MCF 10A (cell line): Measurements from ENCODE around the gene CFTR. TPM values are rescaled to one million over a fixed set of nuclear protein-coding genes. Genes with fewer than 3 reads are reported as not detected.

Experiments used
- BruUV-seq: library from RNA; stranded (reverse); fragments of 400-500 nt; replicated peaks from 2 replicates; lab custom pipeline; 2021; lab: Mats Ljungman, UMichigan
- CTCF ChIA-PET: fragments of 300-600 bp; sonication (Branson Sonifier 250); formaldehyde crosslinking; extraction: SDS; loops from one replicate; lab custom pipeline; 2021; ENCODE audit warnings: antibody characterized with exemption, inconsistent platforms; lab: Yijun Ruan, JAX
- POLR2A ChIA-PET: fragments of 300-600, 350-650 bp; sonication (Branson Sonifier 250); formaldehyde crosslinking; extraction: SDS; loops from one replicate; lab custom pipeline; 2020; ENCODE audit warnings: antibody characterized with exemption, inconsistent platforms; lab: Yijun Ruan, JAX
- DNase-seq: peaks from one replicate; pipeline ENCODE4 v3.0.0-alpha.2; 2018; ENCODE audit not compliant: unreplicated experiment
- H3K27ac Mint-ChIP-seq: one replicate; pipeline ENCODE4 v1.8.0; 2022; ENCODE audit warnings: mild to moderate bottlenecking, low read depth, mixed read lengths; ENCODE audit not compliant: unreplicated experiment
- H3K27me3 Mint-ChIP-seq: one replicate; pipeline ENCODE4 v1.8.0; 2022; ENCODE audit warnings: mixed read lengths; ENCODE audit not compliant: insufficient read depth, unreplicated experiment
- H3K36me3 Mint-ChIP-seq: one replicate; pipeline ENCODE4 v1.8.0; 2022; ENCODE audit warnings: mild to moderate bottlenecking, moderate library complexity, mixed read lengths; ENCODE audit not compliant: insufficient read depth, unreplicated experiment
- H3K4me1 Mint-ChIP-seq: one replicate; pipeline ENCODE4 v1.8.0; 2022; ENCODE audit warnings: mixed read lengths; ENCODE audit not compliant: insufficient read depth, unreplicated experiment
- H3K4me3 Mint-ChIP-seq: one replicate; pipeline ENCODE4 v1.8.0; 2022; ENCODE audit warnings: mild to moderate bottlenecking, moderate library complexity, mixed read lengths; ENCODE audit not compliant: unreplicated experiment
- H3K9me3 Mint-ChIP-seq: one replicate; pipeline ENCODE4 v1.8.0; 2022; ENCODE audit warnings: mixed read lengths; ENCODE audit not compliant: unreplicated experiment
- CTCF ChIP-seq: fragments of 200-600 bp; IDR thresholded peaks from one replicate; pipeline ENCODE4 v1.8.0; 2022; ENCODE audit warnings: antibody characterized with exemption, mild to moderate bottlenecking; ENCODE audit not compliant: unreplicated experiment
- intact Hi-C: fragments of 100-400 bp; cut with micrococcal nuclease; formaldehyde crosslinking; loops from 2 replicates; pipeline ENCODE4 v1.14.1; 2022
- total RNA-seq: library from RNA; stranded (reverse); gene quantifications from 2 replicates; pipeline ENCODE4 v1.2.3, GENCODE V29; 2022

The CFTR gene
- total RNA-seq, 1 experiment from 2014 or later: not detected

- Mint-ChIP-seq H3K4me3 (no peak overlapping the region), H3K4me1 (no peaks in the 10 kb centered on the region), H3K27ac (no peak overlapping the region), H3K36me3 (no peaks in the 10 kb centered on the region), H3K27me3 (peaks cover 44% of the 10 kb centered on the region), H3K9me3 (no peaks in the 10 kb centered on the region)
- DNase-seq: no peak
- intact Hi-C loops: loop anchor here (5.0 to 10.0 kb wide), 2 partner anchors 269 to 479 kb away; no protein-coding TSS in a partner anchor
- POLR2A ChIA-PET: no interaction called here
- CTCF ChIA-PET: interaction anchor here (0.7 to 2.3 kb wide), 4 partner anchors 12 to 95 kb away, joined by 3 to 9 read pairs (median 6); no protein-coding TSS in a partner anchor
- TF ChIP-seq CTCF: no peak
- BruUV-seq: no TSS peak
These were observed 193.5 kb downstream of the CFTR start for GRCh38 chr7:117673367-117673766.

GRCh38 chr7:117673839-117674238 lies 194.0 kb downstream of the CFTR start:
- no peak overlapping the region for H3K27ac Mint-ChIP-seq
- intact Hi-C loops: loop anchor here (2.0 to 10.0 kb wide), 3 partner anchors 215 to 478 kb away; no protein-coding TSS in a partner anchor
- peaks cover 39% of the 10 kb centered on the region for H3K27me3 Mint-ChIP-seq
- no peak overlapping the region for H3K4me3 Mint-ChIP-seq
- H3K9me3 Mint-ChIP-seq: no peaks in the 10 kb centered on the region
- DNase-seq: peak; percentile 37
- BruUV-seq: no TSS peak
- no peaks in the 10 kb centered on the region for H3K36me3 Mint-ChIP-seq
- CTCF ChIA-PET: interaction anchor here (0.8 to 1.0 kb wide), 2 partner anchors 12 to 361 kb away, joined by 3 read pairs; no protein-coding TSS in a partner anchor
- no peaks in the 10 kb centered on the region for H3K4me1 Mint-ChIP-seq
- POLR2A ChIA-PET: no interaction called here
- peak; percentile 21 for TF ChIP-seq CTCF

- Mint-ChIP-seq H3K9me3 (no peaks in the 10 kb centered on the region), H3K27ac (no peak overlapping the region), H3K4me1 (no peaks in the 10 kb centered on the region), H3K36me3 (no peaks in the 10 kb centered on the region), H3K27me3 (peaks cover 32% of the 10 kb centered on the region), H3K4me3 (no peak overlapping the region)
- TF ChIP-seq CTCF: no peak
- CTCF ChIA-PET: interaction anchor here (0.6 to 2.8 kb wide), 6 partner anchors 11 to 361 kb away, joined by 3 to 13 read pairs (median 4); no protein-coding TSS in a partner anchor
- no TSS peak for BruUV-seq
- no peak for DNase-seq
- intact Hi-C loops: loop anchor here (2.0 to 10.0 kb wide), 3 partner anchors 216 to 478 kb away; no protein-coding TSS in a partner anchor
- POLR2A ChIA-PET: no interaction called here
These were observed 194.8 kb downstream of the CFTR start for GRCh38 chr7:117674617-117675016.

- Mint-ChIP-seq H3K4me1 (no peaks in the 10 kb centered on the region), H3K9me3 (no peaks in the 10 kb centered on the region), H3K4me3 (no peak overlapping the region), H3K36me3 (no peaks in the 10 kb centered on the region), H3K27me3 (peaks cover 21% of the 10 kb centered on the region), H3K27ac (no peak overlapping the region)
- BruUV-seq: no TSS peak
- POLR2A ChIA-PET: no interaction called here
- DNase-seq: no peak
- CTCF ChIA-PET: interaction anchor here (0.6 to 2.8 kb wide), 5 partner anchors 10 to 216 kb away, joined by 3 to 13 read pairs (median 4); no protein-coding TSS in a partner anchor
- no peak for TF ChIP-seq CTCF
- intact Hi-C loops: loop anchor here (2.0 to 10.0 kb wide), 2 partner anchors 217 to 271 kb away; no protein-coding TSS in a partner anchor
These were observed 195.9 kb downstream of the CFTR start for GRCh38 chr7:117675497-117676435.
